Panc1 (cell line): ENCODE data around the gene GALNTL6. TPM values are rescaled to one million over a fixed set of nuclear protein-coding genes. Genes with fewer than 3 reads are reported as not detected.

Source experiments
- ATAC-seq: fragments of 200-7000 bp; cut with Tn5 transposase; 2 replicates; pipeline ENCODE4 v1.9.1; 2020; ENCODE audit warnings: mild to moderate bottlenecking, moderate library complexity
- BruUV-seq: library from RNA; stranded (reverse); fragments of 400-500 nt; replicated peaks from 2 replicates; lab custom pipeline; 2021; lab: Mats Ljungman, UMichigan
- CTCF ChIA-PET: fragments of 300-600 bp; sonication (Branson Sonifier 250); formaldehyde crosslinking; loops from one replicate; lab custom pipeline; 2022; ENCODE audit warnings: antibody characterized with exemption; lab: Charles Lee
- POLR2A ChIA-PET: fragments of 300-600 bp; sonication (Branson Sonifier 250); formaldehyde crosslinking; loops from one replicate; lab custom pipeline; 2022; ENCODE audit warnings: antibody characterized with exemption; lab: Charles Lee
- DNase-seq: peaks from one replicate; pipeline ENCODE4 v3.0.0-alpha.2; 2010; ENCODE audit warnings: low read depth, low spot score
- H3K27ac ChIP-seq: 2 replicates; pipeline ENCODE4 v1.5.1; 2011; ENCODE audit warnings: mild to moderate bottlenecking, low read length, inconsistent platforms
- H3K27me3 ChIP-seq: fragments of 200-500 bp; sonication (Bioruptor generic); 2 replicates; pipeline ENCODE4 v1.6.0; 2014; ENCODE audit warnings: low read length, inconsistent platforms; ENCODE audit not compliant: control insufficient read depth, insufficient read depth
- H3K36me3 ChIP-seq: fragments of 200-500 bp; sonication (Bioruptor generic); 2 replicates; pipeline ENCODE4 v1.5.1; 2014; ENCODE audit warnings: inconsistent platforms, mild to moderate bottlenecking, low read length, moderate library complexity; ENCODE audit not compliant: control insufficient read depth, insufficient read depth
- H3K4me1 ChIP-seq: 2 replicates; pipeline ENCODE4 v1.5.1; 2011; ENCODE audit warnings: inconsistent platforms, mild to moderate bottlenecking, low read length, moderate library complexity; ENCODE audit not compliant: control insufficient read depth, insufficient read depth
- H3K4me3 ChIP-seq, 2 experiments: 2 replicates each; pipeline ENCODE4 v1.5.1; 2011 to 2012; ENCODE audit warnings: low read depth in 2 of 2, low read length in 2 of 2, mild to moderate bottlenecking in 2 of 2, inconsistent platforms in 1 of 2, moderate library complexity in 1 of 2
- H3K9me3 ChIP-seq: fragments of 200-500 bp; sonication (Bioruptor generic); 2 replicates; pipeline ENCODE4 v1.5.1; 2014; ENCODE audit warnings: low read depth, mild to moderate bottlenecking, inconsistent platforms, low read length, moderate library complexity; ENCODE audit not compliant: control insufficient read depth, insufficient read depth
- POLR2AphosphoS5 ChIP-seq: IDR thresholded peaks from 2 replicates; pipeline ENCODE4 v1.6.1; 2012; ENCODE audit warnings: mild to moderate bottlenecking, low read depth, low read length, moderate library complexity
- SIN3A ChIP-seq: IDR thresholded peaks from 2 replicates; pipeline ENCODE4 v1.6.1; 2012; ENCODE audit warnings: low read depth, mild to moderate bottlenecking, low read length, moderate library complexity, borderline replicate concordance; ENCODE audit not compliant: insufficient read depth
- TCF7L2 ChIP-seq: IDR thresholded peaks from 2 replicates; pipeline ENCODE4 v1.6.1; 2011; ENCODE audit warnings: mild to moderate bottlenecking, low read depth, low read length, inconsistent platforms
- in situ Hi-C: cut with HindIII; loops from 2 replicates; pipeline ENCODE4 v1.10.0; 2016; ENCODE audit warnings: low sequenced_read_pairs, low pct_unique_long_range_greater_than_20kb
- intact Hi-C: fragments of 100-400 bp; cut with micrococcal nuclease; formaldehyde crosslinking; loops from one replicate; pipeline ENCODE4 v1.10.0; 2022; ENCODE audit not compliant: unreplicated experiment
- total RNA-seq: library from RNA; stranded (reverse); gene quantifications from one replicate; pipeline ENCODE4 v1.2.1, GENCODE V29; 2021; ENCODE audit not compliant: unreplicated experiment
- TF ChIP-seq, protein P1 (sequence below): fragments of 450-650 bp; IDR thresholded peaks from 2 replicates; pipeline ENCODE4 v1.5.1; 2017; ENCODE audit warnings: mild to moderate bottlenecking
- TF ChIP-seq, protein P2 (sequence below), 2 experiments: IDR thresholded peaks; 2 replicates each; pipeline ENCODE4 v1.6.1; 2011 to 2012; ENCODE audit warnings: low read depth in 2 of 2, control low read depth in 1 of 2, low read length in 1 of 2, mild to moderate bottlenecking in 1 of 2, moderate library complexity in 1 of 2; ENCODE audit not compliant: insufficient read depth in 1 of 2

Gene GALNTL6
- total RNA-seq, 1 experiment from 2014 or later: not detected

DNA sequence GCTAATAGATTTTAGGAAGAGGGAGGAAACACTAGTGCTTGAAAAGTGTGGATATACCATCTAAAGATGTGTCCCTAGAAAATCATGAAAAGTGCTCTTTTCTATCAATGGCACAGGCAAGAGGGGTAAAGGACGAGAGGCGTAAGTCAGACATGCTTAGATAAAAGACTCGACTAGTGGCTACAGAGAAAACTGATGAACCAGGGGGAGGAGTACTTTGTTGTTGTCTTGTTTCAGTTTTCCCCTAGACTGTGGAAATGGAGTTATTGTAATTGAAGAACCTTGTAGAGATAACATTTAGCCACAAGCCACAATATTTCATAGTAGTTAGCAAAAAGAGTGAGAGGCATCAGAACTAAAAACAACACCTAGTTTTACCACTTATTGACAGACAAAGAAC lies 21.4 kb downstream of the GALNTL6 start:
- TF ChIP-seq, protein P1, sequence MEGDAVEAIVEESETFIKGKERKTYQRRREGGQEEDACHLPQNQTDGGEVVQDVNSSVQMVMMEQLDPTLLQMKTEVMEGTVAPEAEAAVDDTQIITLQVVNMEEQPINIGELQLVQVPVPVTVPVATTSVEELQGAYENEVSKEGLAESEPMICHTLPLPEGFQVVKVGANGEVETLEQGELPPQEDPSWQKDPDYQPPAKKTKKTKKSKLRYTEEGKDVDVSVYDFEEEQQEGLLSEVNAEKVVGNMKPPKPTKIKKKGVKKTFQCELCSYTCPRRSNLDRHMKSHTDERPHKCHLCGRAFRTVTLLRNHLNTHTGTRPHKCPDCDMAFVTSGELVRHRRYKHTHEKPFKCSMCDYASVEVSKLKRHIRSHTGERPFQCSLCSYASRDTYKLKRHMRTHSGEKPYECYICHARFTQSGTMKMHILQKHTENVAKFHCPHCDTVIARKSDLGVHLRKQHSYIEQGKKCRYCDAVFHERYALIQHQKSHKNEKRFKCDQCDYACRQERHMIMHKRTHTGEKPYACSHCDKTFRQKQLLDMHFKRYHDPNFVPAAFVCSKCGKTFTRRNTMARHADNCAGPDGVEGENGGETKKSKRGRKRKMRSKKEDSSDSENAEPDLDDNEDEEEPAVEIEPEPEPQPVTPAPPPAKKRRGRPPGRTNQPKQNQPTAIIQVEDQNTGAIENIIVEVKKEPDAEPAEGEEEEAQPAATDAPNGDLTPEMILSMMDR: no peak
- TF ChIP-seq TCF7L2 (no peak), POLR2AphosphoS5 (no peak), SIN3A (no peak)
- TF ChIP-seq, protein P2, sequence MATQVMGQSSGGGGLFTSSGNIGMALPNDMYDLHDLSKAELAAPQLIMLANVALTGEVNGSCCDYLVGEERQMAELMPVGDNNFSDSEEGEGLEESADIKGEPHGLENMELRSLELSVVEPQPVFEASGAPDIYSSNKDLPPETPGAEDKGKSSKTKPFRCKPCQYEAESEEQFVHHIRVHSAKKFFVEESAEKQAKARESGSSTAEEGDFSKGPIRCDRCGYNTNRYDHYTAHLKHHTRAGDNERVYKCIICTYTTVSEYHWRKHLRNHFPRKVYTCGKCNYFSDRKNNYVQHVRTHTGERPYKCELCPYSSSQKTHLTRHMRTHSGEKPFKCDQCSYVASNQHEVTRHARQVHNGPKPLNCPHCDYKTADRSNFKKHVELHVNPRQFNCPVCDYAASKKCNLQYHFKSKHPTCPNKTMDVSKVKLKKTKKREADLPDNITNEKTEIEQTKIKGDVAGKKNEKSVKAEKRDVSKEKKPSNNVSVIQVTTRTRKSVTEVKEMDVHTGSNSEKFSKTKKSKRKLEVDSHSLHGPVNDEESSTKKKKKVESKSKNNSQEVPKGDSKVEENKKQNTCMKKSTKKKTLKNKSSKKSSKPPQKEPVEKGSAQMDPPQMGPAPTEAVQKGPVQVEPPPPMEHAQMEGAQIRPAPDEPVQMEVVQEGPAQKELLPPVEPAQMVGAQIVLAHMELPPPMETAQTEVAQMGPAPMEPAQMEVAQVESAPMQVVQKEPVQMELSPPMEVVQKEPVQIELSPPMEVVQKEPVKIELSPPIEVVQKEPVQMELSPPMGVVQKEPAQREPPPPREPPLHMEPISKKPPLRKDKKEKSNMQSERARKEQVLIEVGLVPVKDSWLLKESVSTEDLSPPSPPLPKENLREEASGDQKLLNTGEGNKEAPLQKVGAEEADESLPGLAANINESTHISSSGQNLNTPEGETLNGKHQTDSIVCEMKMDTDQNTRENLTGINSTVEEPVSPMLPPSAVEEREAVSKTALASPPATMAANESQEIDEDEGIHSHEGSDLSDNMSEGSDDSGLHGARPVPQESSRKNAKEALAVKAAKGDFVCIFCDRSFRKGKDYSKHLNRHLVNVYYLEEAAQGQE (IDR thresholded peaks at IDR 0.05; ENCODE audit: insufficient read depth in 1 of 2, low read depth in 2 of 2, low read length in 1 of 2): no peak
- no TSS peak for BruUV-seq
- Histone ChIP-seq H3K27me3 (no peaks in the 10 kb centered on the region), H3K4me1 (no peaks in the 10 kb centered on the region), H3K4me3 (no peak overlapping the region), H3K36me3 (no peaks in the 10 kb centered on the region; the same call in 1 of the 2 replicates), H3K27ac (no peak overlapping the region), H3K9me3 (no peaks in the 10 kb centered on the region)
- in situ Hi-C loops: no loop called here
- POLR2A ChIA-PET: no interaction called here
- intact Hi-C loops: no loop called here
- CTCF ChIA-PET: no interaction called here
- no peak for ATAC-seq
- no peak for DNase-seq

DNA sequence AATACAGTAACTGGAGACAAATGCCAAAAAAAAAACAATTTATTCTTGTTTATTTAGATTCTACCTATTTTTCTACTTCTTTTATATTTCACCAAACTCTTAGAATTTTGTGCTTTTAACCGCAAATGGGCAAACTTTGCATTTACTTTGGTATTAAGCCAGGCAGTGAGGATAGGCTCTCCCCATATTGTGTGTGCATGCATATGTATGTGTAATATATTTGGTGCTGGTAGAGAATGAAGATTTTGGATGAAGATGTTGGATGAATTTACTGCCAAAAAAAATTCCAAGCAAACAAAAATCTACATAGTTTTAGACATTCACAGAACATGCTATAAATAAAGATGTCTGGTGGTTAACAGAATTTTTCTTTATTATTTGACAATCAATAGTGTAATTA lies 30.3 kb downstream of the GALNTL6 start:
- in situ Hi-C loops (no loop called here), intact Hi-C loops (loop anchor here (10.0 kb wide), 2 partner anchors 351 to 991 kb away; no protein-coding TSS in a partner anchor)
- Histone ChIP-seq H3K36me3 (no peaks in the 10 kb centered on the region), H3K4me3 (no peak overlapping the region), H3K27me3 (no peaks in the 10 kb centered on the region), H3K27ac (no peak overlapping the region), H3K9me3 (no peaks in the 10 kb centered on the region), H3K4me1 (no peaks in the 10 kb centered on the region)
- TF ChIP-seq TCF7L2 (no peak), SIN3A (no peak), POLR2AphosphoS5 (no peak)
- TF ChIP-seq, protein P2 (IDR thresholded peaks at IDR 0.05; ENCODE audit: insufficient read depth in 1 of 2, low read depth in 2 of 2, low read length in 1 of 2): no peak
- TF ChIP-seq, protein P1: no peak
- ChIA-PET POLR2A (no interaction called here), CTCF (no interaction called here)
- DNase-seq: no peak
- no peak for ATAC-seq
- BruUV-seq: no TSS peak
